Mesothelial cell of epicardium (in vitro differentiated cells): Measurements from ENCODE around the gene ATP1B3. TPM values are rescaled to one million over a fixed set of nuclear protein-coding genes. Genes with fewer than 3 reads are reported as not detected.

ENCODE experiments used
- DNase-seq, 2 experiments: peaks; one replicate each; pipeline ENCODE4 v3.0.0; 2021; ENCODE audit warnings: low spot score in 2 of 2; ENCODE audit not compliant: unreplicated experiment in 2 of 2
- H3K27ac Mint-ChIP-seq: 2 replicates; pipeline ENCODE4 v1.8.0; 2021; ENCODE audit warnings: mixed read lengths
- H3K27me3 Mint-ChIP-seq: 2 replicates; pipeline ENCODE4 v1.8.0; 2021; ENCODE audit warnings: low read depth, mixed read lengths
- H3K36me3 Mint-ChIP-seq: 2 replicates; pipeline ENCODE4 v1.8.0; 2021; ENCODE audit warnings: mixed read lengths
- H3K4me1 Mint-ChIP-seq: 2 replicates; pipeline ENCODE4 v1.8.0; 2021; ENCODE audit warnings: mixed read lengths
- H3K4me3 Mint-ChIP-seq: 2 replicates; pipeline ENCODE4 v1.8.0; 2021; ENCODE audit warnings: mild to moderate bottlenecking, moderate library complexity, mixed read lengths
- H3K9me3 Mint-ChIP-seq: 2 replicates; pipeline ENCODE4 v1.8.0; 2021; ENCODE audit warnings: mixed read lengths
- total RNA-seq: library from RNA; stranded (reverse); gene quantifications from 3 replicates; pipeline ENCODE4 v1.2.1, GENCODE V29; 2021
- TF ChIP-seq, protein P1 (sequence below): fragments of 200-600 bp; sonication (generic); IDR thresholded peaks from one replicate; pipeline ENCODE4 v1.5.0; 2021; ENCODE audit warnings: antibody characterized with exemption; ENCODE audit not compliant: unreplicated experiment

The ATP1B3 gene
- total RNA-seq, 1 donor from 2014 or later, result 154 TPM

DNA sequence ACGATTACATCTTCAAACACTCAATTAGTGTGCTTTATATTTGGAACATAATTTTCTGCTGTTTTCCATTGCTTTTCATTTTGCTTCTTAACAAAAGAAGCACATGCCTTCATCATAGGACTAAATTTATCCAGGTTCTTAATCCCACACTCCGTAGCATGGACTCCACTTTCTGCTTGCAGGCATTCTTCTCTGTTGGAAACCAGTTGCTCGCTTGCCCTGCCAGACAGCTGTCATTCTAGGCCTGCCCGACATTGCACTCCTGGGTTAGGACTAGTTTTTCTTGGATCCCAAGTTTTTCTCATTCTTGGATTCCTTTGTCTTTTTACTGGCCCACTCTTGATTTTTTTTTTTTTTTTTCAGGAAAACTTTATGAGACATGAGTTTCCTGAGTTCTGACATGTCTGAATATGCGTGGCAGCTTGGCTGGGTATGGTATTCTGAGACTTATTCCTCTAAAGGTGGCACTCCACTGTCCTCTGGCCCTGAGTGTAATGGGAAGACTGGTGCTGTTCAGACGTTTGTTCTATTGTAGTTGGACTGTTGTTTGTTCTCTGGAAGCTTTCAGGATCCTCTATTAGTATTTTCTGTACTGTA lies 6.3 kb upstream of the ATP1B3 start:
- DNase-seq, result no peak
- Mint-ChIP-seq H3K27me3 (no peaks in the 10 kb centered on the region), H3K4me3 (no peak overlapping the region), H3K4me1 (peaks cover 4% of the 10 kb centered on the region), H3K27ac (no peak overlapping the region), H3K9me3 (peaks cover 6% of the 10 kb centered on the region), H3K36me3 (no peaks in the 10 kb centered on the region)
- TF ChIP-seq, protein P1, sequence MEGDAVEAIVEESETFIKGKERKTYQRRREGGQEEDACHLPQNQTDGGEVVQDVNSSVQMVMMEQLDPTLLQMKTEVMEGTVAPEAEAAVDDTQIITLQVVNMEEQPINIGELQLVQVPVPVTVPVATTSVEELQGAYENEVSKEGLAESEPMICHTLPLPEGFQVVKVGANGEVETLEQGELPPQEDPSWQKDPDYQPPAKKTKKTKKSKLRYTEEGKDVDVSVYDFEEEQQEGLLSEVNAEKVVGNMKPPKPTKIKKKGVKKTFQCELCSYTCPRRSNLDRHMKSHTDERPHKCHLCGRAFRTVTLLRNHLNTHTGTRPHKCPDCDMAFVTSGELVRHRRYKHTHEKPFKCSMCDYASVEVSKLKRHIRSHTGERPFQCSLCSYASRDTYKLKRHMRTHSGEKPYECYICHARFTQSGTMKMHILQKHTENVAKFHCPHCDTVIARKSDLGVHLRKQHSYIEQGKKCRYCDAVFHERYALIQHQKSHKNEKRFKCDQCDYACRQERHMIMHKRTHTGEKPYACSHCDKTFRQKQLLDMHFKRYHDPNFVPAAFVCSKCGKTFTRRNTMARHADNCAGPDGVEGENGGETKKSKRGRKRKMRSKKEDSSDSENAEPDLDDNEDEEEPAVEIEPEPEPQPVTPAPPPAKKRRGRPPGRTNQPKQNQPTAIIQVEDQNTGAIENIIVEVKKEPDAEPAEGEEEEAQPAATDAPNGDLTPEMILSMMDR, result no peak

DNA sequence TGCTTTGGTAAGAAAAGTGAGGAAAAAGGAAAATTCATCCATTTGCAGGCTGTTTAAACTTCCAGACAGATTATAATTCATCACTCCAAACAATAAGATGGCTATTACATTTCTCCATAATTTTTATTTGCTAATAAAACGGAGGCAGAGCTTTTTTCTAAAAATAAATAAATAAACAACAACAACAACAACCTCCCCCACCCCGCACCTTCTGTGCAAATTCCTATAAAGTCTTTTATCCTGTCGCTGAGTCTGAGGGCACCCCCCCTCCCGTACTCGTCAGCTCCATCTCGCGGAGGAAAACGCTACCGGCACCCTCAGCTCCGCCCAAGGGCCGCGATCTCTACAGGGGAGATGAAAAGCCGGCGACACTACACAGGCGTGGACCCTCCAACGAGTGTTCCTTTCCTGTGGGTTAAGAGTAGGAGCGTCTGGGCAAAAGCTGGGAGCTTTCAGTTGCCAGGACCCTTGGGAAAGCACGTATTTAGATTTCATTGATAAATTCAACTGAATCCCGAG lies 1.0 kb upstream of the ATP1B3 start:
- Mint-ChIP-seq H3K4me3 (peak overlapping the region; percentile 87), H3K4me1 (peaks cover 36% of the 10 kb centered on the region), H3K27me3 (no peaks in the 10 kb centered on the region), H3K27ac (peak overlapping the region; percentile 97), H3K9me3 (peaks cover 3% of the 10 kb centered on the region), H3K36me3 (peaks cover 2% of the 10 kb centered on the region)
- DNase-seq, result peak; percentile 64 to 86
- TF ChIP-seq, protein P1, result peak; percentile 66

DNA sequence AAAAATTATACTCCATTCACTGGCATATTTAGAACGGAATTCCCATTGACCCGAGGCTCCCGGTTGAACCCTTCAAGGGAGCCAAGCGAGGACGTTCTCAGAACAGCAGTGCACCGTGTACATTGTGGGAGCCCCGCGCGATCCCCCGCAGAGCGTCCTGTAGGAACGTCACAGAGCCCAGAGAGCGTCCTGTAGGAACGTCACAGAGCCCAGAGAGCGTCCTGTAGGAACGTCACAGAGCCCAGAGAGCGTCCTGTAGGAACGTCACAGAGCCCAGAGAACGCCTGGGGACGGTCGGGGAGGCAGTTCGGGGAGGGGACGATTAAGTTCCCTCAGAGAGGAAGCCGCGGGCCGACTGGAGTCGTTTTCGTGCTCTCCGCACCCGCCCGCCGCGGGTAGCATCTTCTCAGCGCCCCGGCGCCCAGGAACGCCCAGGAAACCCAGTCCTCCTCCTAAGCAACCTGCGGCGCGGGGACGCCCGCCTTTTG lies 506 bp upstream of the ATP1B3 start:
- H3K27me3 Mint-ChIP-seq, result no peaks in the 10 kb centered on the region
- peaks cover 2% of the 10 kb centered on the region for H3K36me3 Mint-ChIP-seq
- peak overlapping the region; percentile 97 for H3K27ac Mint-ChIP-seq
- no peaks in the 10 kb centered on the region for H3K9me3 Mint-ChIP-seq
- peak; percentile 33 to 66 for DNase-seq
- TF ChIP-seq, protein P1, result no peak
- peak overlapping the region; percentile 87 for H3K4me3 Mint-ChIP-seq
- peaks cover 36% of the 10 kb centered on the region for H3K4me1 Mint-ChIP-seq

DNA sequence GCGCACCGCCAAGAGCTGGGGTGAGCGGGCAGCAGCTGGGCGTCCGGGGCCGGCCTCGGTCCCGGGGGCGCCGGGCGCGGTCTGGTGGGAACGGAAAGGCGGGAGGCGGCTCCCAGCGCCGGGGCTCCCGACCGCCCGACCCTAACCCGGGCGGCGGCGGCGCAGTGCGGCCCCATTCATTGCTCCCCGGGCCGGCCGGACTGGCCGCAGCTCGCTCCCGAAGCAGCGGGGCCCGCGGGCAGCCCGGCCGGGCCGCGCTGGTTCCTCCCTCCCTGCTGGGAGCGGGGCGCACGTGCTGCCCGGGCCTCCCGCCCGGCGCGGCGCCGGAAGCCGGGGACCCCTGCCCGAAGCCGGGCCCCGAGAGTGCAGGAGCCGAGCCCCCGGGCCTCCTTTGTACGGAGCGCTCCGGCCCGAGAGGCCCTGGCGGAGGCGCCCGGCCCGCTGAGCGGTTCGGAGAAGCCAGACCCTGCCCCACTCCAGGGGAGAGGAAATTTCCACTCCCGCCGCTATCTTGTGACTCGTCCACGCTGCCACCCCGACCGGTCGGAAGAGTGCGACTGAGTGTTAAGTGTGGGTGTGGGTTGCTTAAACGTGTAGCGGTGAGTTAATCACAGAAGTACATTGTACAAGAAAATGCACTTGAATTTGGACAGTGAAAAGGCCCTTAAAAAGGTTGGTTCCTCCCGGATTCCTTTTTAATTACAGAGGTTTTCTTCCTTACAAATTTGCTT lies 613 bp downstream of the ATP1B3 start:
- Mint-ChIP-seq H3K27ac (peak overlapping the region; percentile 89), H3K9me3 (no peaks in the 10 kb centered on the region), H3K4me1 (peaks cover 43% of the 10 kb centered on the region), H3K27me3 (no peaks in the 10 kb centered on the region), H3K36me3 (peaks cover 5% of the 10 kb centered on the region), H3K4me3 (peak overlapping the region; percentile 79)
- TF ChIP-seq, protein P1, result no peak
- peak; percentile 21 to 64 for DNase-seq

DNA sequence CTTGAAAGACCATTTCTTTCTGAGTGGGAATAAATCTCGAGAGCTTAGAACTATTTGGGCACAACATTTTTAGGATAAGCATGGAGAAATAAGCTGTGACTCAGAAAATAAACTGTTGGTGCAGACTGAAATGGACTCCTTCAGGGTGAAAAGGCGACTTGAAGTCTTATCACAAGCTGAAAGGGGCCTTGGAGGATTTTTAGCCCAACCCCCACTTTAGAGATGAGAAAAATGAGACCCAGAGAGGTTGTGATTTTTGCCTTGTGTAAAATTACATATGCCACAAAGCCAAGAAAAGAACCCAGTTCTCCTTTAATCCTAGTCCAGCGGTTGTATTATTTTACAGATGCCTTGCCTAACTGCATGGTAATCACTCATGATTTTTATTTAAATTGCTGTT lies 1.5 kb downstream of the ATP1B3 start:
- TF ChIP-seq, protein P1, result no peak
- Mint-ChIP-seq H3K4me1 (peaks cover 43% of the 10 kb centered on the region), H3K9me3 (no peaks in the 10 kb centered on the region), H3K27ac (peak overlapping the region; percentile 89), H3K4me3 (peak overlapping the region; percentile 79), H3K36me3 (peaks cover 7% of the 10 kb centered on the region), H3K27me3 (no peaks in the 10 kb centered on the region)
- DNase-seq, result no peak
